ENCODE results near the gene ZNF829.

Gene ZNF829

DNA sequence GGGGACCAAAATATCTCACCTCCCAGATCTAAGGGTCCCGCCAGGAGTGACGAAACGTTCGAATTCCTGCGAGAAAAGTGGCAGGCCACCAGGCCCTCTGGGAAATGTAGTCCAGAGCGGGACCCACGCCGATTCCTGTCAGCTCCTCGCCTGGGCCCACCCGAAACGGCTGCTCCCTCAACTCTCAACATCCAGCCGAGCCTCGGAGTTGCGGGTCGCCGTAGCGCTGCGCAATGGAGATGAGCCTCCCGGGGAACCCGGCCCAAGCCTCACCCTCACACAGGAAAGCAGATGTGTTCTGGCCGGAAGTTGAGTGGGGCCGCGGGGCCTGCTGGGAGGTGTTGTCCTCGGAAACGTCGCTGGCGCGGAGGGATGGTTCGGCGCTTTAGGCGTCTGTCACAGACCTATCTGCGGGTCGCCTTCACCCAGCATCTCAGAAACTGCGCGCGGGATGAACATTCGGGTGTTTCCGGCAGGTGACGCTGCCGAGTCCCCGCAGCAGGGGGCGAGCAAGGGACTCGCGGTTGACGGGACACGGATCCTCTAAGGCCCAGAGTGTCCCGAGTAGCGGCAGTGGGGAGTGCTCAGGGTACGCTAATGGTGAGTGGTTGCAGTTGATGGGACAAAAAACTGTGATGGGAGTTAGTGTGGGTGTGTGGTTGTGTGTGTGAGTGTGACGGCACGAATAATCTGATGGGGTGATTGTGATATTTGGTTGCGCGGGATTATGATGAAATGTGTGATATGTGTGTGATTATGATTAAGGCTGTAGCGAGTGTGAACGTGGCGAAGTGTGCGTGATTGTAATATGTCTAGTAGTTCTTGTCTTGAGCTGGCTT, at the start of gene ZNF829, which contains the start of gene ZNF568:
Gene ZNF829, minus strand, starts transcription at position 300 of the 839 bp plus-strand sequence. CDS start 1,124 bp downstream, outside the sequence.
Gene ZNF568, plus strand, starts transcription at position 341 of the 839 bp plus-strand sequence. CDS start 6,439 bp downstream, outside the sequence.
- DNase-seq (ENCODE audit: low read depth, low spot score), result peak; percentile 97

DNA sequence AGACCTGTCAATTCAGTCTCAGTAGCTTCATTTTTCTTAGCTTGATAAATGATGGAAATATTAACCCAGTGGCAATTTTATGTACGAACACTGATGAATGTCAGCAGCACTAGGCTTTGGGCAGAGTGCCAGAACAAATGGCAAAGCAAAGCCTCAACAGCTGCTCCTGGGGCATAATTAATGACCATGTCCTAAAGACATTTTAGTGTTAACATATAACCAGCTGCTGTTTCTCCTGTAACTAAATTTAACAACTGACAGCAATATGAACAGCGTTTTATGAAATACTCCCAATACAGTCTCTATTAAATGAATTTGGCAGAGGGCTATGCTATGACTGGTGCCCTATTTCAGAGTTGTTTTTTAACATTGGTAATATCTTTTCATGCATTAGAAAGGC, 47.2 kb upstream of the ZNF829 start:
- DNase-seq (ENCODE audit: low read depth, low spot score), result no peak

DNA sequence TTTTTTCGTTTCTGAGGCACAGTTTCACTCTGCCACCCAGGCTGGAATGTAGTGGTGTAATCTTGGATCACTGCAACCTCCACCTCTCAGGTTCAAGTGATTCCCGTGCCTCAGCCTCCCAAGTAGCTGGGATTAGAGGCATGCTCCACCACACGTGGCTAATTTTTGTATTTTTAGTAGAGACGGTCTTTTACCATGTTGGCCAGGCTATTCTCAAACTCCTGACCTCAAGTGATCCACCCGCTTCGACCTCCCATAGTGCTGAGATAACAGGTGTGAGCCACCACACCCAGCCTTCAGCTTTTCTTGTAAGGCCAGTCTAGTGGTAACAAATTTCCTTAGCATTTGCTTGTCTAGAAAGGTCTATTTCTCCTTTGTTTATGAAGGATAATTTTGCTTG, 46.3 kb upstream of the ZNF829 start:
- DNase-seq (ENCODE audit: low read depth, low spot score), result no peak

DNA sequence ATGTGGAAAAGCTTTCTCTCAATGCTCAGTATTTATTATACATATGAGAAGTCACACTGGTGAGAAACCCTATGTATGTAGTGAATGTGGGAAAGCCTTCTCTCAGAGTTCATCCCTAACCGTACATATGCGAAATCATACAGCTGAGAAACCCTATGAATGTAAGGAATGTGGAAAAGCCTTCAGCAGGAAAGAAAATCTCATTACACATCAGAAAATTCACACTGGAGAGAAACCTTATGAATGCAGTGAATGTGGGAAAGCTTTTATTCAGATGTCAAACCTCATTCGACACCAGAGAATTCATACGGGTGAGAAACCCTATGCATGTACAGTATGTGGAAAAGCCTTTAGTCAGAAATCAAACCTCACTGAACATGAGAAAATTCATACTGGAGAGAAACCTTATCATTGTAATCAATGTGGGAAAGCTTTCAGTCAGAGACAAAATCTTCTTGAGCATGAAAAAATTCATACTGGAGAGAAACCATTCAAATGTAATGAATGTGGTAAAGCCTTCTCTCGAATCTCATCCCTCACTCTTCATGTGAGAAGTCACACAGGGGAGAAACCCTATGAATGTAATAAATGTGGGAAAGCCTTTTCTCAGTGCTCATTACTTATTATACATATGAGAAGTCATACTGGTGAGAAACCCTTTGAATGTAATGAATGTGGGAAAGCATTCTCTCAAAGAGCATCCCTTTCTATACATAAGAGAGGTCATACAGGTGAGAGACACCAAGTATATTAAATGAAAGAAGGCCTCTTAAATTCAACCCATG, 34.4 kb upstream of the ZNF829 start:
- DNase-seq (ENCODE audit: low read depth, low spot score), result no peak

DNA sequence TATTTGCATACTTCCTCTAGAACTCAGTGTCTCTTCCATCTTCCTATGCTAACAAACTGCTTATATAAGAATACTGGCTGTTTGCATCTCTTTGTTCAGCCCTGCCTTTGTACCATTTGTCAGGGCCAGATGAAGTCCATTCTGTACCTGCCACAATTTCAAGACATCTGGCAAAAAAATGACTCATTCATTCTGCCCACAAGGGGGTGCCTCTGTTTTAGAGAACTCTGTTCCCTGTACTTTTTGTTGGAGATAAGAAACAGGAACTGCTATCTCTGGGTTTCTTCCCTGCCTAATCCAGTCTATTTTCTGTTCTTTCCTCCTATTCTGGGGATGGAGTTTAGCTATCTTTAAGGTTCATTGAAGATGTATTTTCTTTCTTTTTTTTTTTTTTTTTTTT, 23.1 kb upstream of the ZNF829 start:
- no peak for DNase-seq (ENCODE audit: low read depth, low spot score)

DNA sequence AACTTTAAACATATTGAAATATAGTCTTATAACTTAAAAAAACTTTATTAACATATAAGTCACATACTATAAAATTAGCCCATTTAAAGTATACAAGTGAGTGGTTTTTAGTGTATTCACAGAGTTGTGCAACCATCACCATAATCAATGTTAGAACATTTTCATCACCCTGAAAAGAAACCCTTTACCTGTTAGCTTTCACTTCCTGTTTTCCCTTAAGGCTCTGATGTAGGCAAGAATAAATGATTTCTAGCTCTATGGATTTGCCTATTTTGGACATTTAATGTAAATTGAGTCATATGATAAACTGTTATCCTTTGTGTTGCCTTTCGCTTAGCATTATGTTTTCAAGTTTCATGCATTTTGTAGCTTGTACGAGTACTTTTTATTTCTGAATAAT, 15.6 kb upstream of the ZNF829 start:
- DNase-seq (ENCODE audit: low read depth, low spot score), result no peak

DNA sequence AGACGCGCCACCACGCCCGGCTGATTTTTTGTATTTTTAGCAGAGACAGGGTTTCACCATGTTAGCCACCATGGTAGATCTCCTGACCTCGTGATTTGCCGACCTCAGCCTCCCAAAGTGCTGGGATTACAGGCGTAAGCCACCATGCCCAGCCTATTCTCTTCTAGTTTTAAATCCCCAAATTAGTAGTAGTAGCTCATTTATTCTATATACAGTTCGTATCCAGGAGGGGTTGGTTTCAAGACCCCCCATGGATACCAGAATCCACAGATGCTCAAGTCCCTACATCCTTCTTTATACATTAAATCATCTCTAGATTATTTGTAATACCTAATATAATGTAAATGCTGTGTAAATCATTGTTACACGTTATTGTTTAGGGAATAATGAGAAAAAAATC, 2.0 kb upstream of the ZNF829 start:
- DNase-seq (ENCODE audit: low read depth, low spot score), result no peak

DNA sequence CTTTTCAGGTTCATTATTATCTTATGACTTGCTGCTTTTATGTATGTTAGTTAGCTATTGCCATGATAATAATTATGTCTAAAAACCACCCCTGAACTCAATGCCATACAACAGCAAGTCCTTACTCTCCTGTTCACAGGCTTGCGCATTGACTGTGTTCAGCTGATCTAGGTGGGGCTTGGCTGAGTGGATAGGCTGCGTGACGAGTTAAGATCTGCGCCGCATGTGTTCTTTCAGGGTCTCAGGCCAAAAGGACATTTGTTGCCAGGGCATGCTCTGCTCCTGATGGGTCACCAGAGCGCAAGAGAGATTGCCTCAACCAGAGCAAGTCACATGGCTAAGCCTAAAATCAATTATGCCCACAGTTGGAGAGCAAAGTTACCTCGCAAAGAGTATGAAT, 900 bp upstream of the ZNF829 start:
- peak; percentile 5 for DNase-seq (ENCODE audit: low read depth, low spot score)

DNA sequence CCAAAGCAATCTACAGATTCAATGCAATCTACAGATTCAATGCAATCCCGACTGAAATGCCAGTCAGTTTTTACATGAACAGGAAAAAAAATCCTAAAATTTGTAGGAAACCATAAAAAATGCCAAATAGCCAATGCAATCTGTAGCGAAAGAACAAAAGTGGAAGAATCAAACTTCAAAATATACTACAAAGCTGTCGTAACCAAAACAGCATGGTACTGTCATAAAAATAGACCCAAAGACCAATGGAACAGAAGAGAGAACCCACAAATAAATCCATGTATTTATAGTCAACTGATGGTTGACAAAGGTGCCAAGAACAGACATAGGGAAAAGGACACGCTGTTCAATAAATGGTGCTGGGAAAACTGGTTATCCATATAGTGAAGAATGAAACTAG, 17.7 kb downstream of the ZNF829 start:
- DNase-seq (ENCODE audit: low read depth, low spot score), result no peak

DNA sequence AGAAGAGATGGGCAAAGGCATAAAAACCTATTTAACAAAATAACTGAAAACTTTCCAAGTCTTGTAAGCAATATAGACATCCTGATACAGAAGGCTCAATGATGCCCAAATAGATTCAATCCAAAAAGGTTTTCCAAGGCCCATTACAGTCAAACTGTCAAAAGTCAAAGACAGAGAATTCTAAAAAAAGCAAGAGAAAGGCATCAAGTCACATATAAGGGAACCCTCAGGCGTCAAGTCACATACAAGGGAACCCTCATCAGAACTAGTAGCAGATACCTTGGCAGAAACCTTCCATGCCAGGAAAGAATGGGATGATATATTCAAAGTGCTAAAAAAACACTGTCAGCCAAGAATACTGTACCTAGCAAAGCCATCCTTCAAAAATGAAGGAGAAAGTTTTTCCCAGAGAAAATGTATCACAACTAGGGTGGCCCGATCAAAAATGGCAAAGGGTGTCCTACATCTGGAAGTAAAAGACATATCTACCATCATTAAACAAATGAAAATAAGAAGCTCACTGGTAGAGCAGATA, 21.2 kb downstream of the ZNF829 start:
- no peak for DNase-seq (ENCODE audit: low read depth, low spot score)

DNA sequence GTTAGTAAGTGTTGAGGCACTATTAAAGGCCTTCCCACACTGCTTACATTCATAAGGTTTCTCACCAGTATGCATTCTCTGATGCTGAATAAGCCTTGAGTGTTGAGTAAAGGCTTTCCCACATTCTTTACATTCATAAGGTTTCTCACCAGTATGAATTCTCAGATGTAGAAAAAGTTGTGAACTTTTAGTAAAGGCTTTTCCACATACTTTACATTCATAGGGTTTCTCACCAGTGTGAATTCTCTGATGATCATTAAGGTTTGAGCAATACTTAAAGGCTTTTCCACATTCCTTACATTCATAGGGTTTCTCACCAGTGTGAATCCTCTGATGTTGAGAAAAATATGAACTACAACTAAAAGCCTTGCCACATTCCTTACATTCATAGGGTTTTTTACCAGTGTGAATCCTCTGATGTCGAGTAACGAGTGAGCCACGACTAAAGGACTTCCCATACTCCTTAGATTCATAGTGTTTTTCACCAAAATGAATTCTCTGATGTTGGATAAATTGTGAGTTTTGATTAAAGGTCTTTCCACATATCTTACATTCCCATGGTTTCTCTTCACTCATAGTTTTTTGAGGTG, 24.2 kb downstream of the ZNF829 start:
- no peak for DNase-seq (ENCODE audit: low read depth, low spot score)

DNA sequence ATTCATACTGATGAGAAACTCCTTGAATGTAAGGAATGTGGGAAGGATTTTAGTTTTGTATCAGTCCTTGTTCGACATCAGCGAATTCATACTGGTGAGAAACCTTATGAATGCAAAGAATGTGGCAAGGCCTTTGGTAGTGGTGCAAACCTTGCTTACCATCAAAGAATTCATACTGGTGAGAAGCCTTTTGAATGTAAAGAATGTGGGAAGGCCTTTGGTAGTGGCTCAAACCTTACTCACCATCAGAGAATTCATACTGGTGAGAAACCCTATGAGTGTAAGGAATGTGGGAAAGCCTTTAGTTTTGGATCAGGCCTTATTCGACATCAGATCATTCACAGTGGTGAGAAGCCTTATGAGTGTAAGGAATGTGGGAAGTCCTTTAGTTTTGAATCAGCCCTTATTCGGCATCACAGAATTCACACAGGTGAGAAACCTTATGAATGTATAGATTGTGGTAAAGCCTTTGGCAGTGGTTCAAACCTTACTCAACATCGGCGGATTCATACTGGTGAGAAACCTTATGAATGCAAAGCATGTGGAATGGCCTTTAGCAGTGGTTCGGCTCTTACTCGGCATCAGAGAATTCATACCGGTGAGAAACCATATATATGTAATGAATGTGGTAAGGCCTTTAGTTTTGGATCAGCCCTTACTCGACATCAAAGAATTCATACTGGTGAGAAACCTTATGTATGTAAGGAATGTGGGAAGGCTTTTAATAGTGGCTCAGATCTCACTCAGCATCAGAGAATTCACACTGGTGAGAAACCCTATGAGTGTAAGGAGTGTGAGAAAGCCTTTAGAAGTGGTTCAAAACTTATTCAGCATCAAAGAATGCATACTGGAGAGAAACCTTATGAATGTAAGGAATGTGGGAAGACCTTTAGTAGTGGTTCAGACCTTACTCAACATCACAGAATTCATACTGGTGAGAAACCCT, 38.8 kb downstream of the ZNF829 start:
- DNase-seq (ENCODE audit: low read depth, low spot score), result peak; percentile 3

DNA sequence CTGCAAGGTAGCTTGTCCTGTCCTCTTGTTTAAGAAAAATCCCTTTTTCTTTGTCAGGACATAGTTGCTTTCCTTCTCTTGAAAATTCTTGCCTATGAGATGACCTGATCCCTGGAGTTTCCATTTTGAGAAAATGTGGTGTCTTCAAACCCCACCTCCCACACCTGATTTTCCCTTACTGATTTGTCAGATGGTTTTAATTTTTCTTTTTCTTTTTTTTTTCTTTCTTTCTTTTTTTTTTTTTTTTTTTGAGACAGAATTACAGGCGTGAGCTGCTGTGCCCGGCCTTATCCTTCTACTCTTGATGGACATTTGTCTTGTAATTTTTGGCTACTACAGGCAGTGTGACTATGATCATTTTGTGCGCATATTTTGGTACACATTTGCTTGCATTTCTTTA, 64.2 kb downstream of the ZNF829 start:
- no peak for DNase-seq (ENCODE audit: low read depth, low spot score)

DNA sequence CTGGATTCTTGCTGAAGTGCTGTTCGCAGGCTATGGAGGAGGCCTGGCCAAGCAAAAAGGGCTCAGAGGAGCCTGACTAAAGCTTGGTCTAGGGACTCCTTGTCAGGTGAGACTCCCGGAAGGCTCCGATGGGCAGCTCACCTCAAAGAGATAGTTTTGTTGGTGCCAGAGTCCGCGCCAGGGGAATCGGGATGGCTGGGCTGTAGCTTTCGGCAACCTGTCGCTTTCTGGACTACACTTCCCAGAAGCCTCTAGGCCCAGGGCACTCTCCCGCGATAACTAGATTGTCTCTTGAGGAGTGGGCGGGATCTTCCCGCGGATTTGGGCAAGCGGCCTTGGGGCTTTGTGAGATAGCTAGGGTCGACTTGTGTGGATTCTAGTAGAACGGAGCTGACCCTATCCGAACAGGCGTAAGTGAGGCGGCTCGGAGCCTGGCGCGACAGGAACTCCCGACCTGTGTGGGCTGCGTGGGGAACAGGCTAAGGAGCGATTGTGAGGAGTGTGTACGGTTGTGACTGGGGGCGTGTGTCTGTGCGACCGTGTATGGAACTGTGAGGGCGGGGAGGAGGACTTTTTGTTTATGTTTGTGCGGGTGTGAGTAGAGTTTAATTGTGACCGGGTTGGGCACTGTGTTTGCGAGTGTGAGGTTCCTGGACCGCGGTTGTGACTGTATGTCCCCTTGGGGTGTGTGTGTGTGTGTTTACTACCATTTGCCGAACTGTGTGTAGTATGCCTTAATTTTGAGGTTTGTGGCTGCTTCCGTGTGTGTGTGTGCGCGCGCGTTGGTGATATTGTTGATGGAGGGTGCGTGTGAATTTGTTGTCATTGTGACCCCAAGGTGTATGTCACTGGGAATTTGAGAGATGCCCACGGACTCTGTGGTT, 65.3 kb downstream of the ZNF829 start, which contains the start of gene ZNF345:
Gene ZNF345, plus strand, starts transcription at position 318 of the 884 bp plus-strand sequence. CDS start 25,955 bp downstream, outside the sequence.
- DNase-seq (ENCODE audit: low read depth, low spot score), result peak; percentile 97

DNA sequence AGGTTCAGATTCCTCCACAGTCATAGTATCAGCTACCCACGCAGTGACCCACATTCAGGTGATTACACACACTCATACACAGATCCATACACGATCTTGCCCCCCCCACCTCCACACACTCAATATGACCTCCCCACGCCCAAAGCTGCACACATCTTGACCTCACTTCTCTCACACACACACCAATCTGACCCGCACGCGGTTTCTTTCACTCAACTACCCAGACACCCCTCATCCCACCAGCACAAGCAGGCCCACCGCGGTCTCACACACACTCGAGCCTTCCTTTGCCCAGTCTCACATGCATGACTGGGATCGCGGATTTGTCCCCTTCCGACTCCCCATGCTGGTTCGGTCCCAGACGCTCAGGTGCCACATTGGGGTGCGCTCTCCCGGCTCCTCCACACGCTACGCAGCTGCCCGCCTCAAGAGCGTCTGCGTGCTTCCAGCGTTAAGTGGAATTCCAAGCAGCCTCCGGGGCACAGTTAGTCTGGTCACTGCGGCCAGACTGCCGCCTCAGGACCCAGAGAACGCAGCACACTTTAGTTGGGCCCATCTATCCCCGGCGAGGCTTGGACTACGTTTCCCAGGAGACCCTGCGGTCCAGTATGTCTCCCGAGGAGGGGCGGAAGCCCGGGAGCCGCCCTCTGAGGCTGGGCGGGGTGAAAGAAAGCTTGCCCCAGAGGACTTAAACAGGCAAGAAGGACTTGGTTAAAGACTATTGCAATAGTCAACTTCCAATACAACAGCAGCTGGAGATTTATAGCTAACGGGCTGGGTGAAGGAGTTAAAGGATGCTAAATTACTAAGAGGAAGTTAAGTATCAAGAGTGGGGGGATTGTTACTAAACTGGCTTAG, 66.2 kb downstream of the ZNF829 start:
- DNase-seq (ENCODE audit: low read depth, low spot score), result peak; percentile 95

DNA sequence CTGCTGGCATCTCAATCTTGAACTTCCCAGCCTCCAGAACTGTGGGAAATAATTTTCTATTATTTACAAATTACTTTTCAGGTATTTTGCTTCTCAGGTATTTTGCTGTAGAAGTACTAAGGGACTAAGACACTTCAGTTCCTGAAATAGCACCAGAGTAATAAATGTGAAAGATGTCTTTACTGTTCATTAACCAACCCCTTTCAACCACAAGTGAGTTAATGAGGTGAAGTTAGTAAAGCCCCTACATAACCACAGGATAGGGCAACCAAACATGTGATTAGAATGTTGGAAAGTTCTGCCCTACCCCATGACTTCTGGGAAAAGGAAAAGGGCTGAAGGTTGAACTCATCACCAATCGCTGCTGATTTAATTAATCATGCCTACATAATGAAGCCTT, 68.1 kb downstream of the ZNF829 start:
- DNase-seq (ENCODE audit: low read depth, low spot score), result no peak

DNA sequence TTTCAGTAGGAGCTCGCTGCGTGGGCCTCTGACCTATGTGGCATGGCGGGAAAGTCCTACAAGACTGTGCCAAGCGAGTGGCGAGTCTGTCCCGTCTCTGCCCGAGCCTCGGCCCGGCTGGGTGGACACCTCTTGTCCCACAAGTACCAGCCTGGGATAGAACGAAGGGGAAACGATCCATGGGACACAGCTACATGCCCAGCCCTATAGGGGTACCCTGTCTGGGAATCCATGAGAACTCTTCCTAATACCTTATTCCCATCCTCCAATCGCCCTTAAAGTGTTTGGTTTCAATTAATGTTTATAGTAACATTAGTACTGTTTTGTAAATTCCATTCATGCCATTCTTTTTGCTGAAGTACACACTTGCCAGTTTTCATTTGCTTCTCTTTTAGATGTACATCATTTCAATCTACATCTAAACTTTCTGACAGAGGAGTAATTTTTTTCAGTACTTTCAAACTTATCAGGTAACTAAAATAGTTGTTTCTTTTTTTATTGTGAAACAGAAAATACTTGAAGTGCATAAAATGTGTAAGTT, 77.2 kb downstream of the ZNF829 start:
- no peak for DNase-seq (ENCODE audit: low read depth, low spot score)

Data from ELF-1 (cell line).